Measurements from ENCODE around the gene SLCO1B1.
"Not testable (repeated sequence)": the region's sequence is repeated elsewhere in the genome, so short reads cannot be mapped to it uniquely, and the experiment has no call there.

Gene SLCO1B1, protein sequence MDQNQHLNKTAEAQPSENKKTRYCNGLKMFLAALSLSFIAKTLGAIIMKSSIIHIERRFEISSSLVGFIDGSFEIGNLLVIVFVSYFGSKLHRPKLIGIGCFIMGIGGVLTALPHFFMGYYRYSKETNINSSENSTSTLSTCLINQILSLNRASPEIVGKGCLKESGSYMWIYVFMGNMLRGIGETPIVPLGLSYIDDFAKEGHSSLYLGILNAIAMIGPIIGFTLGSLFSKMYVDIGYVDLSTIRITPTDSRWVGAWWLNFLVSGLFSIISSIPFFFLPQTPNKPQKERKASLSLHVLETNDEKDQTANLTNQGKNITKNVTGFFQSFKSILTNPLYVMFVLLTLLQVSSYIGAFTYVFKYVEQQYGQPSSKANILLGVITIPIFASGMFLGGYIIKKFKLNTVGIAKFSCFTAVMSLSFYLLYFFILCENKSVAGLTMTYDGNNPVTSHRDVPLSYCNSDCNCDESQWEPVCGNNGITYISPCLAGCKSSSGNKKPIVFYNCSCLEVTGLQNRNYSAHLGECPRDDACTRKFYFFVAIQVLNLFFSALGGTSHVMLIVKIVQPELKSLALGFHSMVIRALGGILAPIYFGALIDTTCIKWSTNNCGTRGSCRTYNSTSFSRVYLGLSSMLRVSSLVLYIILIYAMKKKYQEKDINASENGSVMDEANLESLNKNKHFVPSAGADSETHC

DNA sequence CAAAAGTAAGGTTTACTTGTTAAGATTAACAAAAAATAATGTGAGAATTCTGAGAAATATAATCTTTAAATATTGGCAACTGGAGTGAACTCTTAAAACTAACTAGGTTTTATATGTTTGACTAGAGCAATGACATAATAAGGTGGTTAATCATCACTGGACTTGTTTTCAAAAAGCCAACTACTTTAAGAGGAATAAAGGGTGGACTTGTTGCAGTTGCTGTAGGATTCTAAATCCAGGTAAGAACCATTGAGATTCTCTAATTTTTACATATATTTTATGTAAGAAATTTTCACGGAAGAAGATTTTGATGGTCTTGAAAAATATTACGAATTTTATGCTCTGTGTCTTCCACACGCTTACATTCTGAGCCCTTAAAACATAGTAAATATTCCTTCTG, at the start of gene SLCO1B1:
Gene SLCO1B1, plus strand, starts transcription at position 197 of the 400 bp plus-strand sequence. CDS start 10,381 bp downstream, outside the sequence.
- DNase-seq, result no peak

DNA sequence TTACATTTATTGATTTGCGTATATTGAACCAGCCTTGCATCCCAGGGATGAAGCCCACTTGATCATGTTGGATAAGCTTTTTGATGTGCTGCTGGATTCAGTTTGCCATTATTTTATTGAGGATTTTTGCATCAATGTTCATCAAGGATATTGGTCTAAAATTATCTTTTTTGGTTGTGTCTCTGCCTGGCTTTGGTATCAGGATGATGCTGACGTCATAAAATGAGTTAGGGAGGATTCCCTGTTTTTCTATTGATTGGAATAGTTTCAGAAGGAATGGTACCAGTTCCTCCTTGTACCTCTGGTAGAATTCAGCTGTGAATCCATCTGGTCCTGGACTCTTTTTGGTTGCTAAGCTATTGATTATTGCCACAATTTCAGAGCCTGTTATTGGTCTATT, 46.2 kb upstream of the SLCO1B1 start:
- not testable (repeated sequence) for DNase-seq

DNA sequence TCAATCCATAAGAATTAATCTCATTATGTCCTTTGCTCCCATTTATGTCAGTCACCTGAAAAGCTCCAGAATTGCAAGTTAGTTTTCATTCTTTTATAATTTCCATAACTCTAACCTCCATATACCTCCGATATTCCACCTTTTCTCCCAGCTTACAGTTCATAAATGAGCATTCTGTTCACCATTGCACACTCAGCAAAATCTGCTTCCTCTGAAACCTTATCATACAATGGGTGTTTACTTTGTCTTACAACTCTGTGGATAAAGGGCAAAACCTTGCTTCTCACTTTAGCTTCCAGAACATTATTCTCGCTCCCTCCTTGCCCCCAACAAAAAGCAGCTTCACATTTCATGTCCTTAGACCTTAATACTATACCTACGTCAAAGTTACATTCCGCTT, 19.3 kb upstream of the SLCO1B1 start:
- no peak for DNase-seq

DNA sequence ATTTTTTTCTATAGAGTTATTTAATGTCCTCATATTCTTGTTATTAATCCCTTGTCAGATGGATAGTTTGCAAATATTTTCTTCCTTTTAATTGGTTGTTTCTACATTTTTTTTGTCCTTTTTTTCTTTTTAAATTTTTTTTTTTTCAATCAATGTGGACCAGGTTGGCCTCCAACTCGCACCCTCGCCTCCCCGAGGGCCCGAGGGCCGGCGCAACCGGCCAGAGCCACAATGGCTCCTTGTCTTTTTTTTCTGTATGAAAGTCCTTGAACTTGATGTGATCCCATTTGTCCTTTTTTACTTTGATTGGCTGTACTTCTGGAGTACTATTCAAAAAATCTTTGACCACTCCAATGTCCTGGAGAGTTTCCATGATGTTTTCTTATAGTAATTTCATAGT, 17.7 kb upstream of the SLCO1B1 start:
- DNase-seq, result no peak

DNA sequence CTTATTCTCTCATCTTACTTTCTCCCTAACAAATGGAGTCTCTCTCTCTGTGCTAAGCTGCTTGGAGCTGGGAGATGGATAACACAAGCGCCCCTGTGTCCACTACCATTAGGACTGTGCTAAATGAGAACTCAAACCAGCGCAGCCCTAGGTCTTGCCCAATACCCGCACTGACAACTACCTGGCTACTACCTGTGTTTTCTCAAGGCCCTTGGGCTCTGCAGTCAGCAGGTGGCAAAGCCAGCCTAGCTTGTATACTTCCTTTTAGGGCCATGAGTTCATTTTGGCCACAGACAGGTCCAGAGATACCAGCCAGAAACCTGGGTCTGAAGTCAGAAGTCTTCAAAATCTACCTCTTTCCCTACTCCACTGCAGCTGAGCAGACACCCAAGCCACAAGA, 13.0 kb upstream of the SLCO1B1 start:
- DNase-seq, result no peak

DNA sequence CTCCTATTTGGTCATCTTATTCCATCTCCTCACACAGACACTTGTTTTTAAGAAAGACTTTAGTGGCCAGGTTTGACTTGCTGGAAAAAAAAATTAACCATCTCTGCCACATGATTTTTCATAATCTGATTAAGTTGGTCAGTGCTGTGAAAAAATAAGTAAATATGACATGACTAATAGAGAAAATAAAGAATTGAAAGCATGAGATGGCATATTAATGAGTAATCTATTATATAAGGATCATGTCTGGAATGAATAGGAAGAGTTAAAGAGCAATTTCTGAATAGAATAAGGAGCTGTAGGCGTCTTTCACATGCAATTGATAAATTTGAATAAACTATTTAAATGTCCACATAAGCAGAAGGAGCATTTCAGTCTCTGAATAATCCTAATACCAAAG, 12.2 kb upstream of the SLCO1B1 start:
- DNase-seq, result no peak

DNA sequence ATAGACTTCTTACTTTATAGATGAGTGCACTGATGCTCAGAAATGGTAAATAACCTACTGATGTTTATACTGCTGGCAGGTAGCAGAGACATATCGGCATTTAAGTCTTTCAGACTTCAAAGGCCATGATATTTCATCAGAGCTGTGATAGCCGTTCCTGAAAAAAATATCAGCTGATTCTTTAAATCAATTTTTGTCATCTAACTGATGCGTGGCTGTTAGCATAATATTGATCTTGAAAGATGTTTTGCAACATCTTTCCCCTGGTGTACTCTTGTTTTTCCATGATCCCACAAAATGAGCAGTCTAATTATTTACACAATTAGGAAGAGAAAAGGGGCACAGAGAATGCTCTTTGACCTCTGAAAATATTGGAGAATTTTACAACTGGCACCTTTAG, 1.6 kb upstream of the SLCO1B1 start:
- no peak for DNase-seq

DNA sequence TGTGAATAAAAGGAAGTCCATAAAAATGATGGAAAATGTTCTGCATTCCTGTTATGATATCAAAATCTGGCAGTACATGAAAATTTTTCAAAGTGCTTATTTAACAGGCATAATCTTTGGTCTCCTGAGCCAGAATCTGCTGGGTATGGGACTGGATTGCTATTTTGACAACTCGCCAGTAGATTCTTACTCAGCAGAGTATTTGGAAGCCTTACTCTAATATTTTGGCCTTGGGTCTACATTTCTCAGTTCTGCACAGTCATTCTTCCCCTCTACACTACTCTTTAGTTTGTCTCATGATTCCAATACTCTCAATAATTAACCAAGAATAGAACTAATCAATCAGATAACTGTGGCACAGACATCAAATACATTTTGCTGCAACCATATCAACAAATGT, 1.1 kb upstream of the SLCO1B1 start:
- DNase-seq, result no peak

DNA sequence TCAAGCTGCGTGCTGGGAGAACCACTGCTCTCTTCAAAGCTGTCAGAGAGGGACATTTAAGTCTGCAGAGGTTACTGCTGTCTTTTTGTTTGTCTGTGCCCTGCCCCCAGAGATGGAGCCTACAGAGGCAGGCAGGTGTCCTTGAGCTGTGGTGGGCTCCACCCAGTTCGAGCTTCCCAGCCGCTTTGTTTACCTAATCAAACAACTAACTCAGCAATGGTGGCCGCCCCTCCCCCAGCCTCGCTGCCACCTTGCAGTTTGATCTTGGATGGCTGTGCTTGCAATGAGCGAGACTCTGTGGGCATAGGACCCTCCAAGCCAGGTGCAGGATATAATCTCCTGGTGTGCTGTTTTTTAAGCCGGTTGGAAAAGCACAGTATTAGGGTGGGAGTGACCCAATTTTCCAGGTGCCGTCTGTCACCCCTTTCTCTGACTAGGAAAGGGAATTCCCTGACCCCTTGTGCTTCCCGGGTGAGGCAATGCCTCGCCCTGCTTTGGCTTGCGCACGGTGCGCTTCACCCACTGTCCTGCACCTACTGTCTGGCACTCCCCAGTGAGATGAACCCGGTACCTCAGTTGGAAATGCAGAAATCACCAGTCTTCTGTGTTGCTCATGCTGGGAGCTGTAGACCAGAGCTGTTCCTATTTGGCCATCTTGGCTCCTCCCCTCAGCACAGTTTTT, 6.5 kb downstream of the SLCO1B1 start:
- DNase-seq, result not testable (repeated sequence)

DNA sequence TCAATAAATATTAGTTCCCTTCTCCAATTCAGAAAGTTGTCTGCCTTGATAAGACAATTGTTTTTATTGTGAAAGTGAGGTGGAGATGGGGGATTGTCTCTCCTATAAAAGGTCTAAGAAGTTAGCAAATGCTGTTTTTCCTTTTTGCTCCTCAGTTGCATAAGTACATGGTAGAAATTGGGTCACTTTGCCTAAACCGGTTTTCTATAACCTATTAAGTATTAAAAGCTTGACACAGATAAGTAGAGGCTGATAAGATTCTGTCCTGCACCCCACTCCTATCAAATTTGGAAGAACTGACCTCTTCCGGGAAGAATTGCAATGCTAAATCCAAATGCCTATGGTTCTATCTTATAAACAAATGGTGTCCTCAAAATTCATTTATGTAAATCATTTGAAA, 7.0 kb downstream of the SLCO1B1 start:
- no peak for DNase-seq

DNA sequence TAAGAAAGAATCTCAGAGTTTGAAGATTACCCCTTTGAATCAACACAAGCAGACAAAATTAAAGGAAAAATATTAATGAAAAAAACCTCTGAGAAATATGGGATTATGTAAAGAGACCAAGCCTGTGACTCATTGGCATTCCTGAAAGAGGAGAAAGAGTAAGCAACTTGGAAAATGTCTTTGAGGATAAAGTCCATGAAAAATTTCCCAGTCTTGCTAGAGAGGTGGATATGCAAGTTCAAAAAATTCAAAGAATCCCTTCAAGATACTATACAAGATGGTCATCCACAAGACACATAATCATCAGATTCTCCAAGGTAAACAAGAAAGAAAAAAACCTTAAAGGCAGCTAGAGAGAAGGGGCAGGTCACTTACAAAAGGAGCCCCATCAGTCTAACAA, 13.3 kb downstream of the SLCO1B1 start:
- no peak for DNase-seq

DNA sequence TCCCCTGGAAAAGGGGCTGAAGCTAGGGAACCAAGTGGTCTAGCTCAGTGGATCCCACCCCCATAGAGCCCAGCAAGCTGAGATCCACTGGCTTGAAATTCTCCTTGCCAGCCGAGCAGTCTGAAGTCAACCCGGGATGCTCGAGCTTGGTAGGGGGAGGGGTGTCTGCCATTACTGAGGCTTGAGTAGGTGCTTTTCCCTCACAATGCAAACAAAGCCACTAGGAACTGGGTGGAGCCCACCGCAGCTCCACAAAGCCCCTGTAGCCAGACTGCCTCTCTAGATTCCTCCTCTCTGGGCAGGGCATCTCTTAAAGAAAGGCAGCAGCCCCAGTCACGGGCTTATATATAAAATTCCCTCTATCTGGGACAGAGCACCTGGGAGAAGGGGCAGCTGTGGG, 18.9 kb downstream of the SLCO1B1 start:
- not testable (repeated sequence) for DNase-seq

DNA sequence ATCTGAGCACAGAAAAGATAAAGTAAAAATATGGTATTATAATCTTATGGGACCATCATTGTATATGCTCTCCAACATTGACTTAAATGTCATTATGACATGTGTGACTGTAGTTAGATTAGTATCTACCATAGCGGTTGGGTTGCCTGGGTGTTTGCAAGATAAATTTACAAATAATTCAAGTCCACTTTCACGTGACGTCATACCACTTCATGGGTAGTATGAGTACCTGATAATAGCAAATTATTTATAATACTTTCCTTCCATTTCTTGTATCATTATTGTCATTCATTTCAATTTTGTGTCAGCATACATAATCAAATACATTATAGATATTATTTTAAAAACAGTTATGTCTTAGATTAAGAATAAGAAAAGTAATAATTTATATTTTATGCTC, 20.2 kb downstream of the SLCO1B1 start:
- DNase-seq, result no peak

DNA sequence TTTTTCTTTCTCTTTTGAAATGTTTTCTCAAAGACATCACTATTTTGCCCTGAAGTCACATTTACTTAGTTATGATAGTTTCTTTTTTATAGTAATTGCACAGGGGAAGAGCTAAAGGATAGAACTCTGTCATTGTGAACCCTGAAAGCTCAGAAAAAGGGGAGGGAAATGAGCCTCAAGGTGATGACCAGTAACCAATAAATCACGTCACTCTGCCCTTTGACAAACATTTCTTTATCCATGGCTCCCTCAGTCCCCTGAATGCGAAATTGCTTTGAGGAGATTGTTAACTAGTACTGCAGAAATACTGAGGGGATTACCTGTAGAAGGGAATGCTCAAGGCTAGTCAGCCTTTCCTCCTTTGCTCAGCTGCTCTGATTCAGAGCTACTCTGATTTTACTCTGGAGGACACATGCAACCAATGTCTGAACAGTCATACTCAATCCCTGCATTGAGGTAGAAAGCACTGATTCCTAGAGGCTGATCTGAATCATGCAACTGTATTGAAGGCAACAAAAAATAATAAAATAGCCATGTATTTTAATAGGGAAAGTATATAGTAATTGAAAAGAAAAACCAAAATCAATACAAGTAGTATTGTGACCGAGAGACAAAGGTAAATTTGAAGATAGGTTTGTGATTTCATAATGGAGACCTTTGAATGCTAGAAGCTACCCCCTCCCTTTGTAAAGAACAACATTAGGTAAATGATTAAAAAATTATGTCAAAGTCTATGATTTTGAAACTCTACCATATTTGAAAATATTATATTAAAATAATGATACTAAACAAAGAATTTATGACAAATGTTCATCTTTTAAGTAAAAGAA, 24.7 kb downstream of the SLCO1B1 start:
- DNase-seq, result no peak

DNA sequence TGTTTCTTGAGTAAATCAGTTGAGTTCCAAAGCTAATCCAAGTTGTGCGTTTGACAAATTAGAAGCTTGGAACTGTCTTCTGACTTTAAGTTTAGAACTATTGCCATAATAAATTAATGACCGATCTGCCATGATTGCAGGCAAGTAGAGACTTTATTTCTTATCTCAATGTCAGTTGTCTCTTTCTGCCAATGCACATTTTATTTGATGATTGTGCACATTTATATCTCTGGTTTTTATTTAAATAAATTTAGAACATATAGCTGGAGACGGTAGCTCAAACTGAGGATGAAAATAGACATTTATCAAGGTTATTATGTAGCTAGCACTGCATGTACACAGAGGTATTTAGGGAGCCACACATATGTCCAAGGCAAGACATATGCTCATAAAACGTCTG, 34.1 kb downstream of the SLCO1B1 start:
- no peak for DNase-seq

DNA sequence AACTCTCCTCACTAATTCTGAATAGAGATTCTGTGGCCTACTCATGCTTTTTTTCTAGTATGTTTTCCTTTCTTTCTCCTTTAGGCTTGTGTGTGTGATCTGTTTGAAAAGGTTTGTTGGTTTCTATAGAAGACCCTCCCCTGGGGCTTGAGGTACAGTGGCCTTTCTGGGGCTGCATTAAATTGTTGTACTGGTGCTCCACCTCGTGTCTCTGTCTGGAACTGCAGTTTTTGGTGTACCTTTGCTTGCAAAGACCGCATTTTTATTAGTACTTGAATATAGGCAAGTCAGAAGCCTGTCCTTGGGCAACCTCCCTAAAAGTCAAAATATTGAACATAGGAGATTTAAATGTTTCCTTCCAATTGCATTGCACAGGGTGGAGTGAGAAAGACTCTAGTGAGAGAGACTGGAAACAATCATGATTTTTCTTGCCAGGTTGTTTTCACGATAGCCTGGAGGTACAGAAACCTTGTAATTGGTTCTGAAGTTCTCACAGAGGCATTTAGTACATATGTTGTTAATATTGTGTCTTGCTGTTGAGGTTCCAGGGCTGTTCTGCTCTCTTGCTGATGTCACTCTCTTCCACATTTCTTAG, 39.0 kb downstream of the SLCO1B1 start:
- DNase-seq, result peak; percentile 18

DNA sequence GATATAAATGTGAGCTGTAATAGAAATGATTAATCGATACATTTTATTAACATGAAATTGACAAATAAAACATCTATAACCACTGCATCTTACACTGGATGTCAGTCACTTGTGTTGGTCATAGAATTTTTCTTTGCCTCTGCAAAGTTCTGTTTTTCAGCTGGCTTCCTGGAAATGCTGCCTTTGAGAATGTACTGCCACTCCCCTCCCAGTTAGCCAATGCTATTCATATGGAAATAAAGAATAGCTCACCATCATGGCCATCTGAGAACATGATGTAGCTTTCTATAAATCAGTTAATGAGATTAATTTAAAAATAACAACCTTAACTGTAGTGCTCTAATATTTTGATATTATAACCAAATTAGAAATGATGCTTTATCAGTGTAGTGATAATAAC, 41.1 kb downstream of the SLCO1B1 start:
- DNase-seq, result no peak

DNA sequence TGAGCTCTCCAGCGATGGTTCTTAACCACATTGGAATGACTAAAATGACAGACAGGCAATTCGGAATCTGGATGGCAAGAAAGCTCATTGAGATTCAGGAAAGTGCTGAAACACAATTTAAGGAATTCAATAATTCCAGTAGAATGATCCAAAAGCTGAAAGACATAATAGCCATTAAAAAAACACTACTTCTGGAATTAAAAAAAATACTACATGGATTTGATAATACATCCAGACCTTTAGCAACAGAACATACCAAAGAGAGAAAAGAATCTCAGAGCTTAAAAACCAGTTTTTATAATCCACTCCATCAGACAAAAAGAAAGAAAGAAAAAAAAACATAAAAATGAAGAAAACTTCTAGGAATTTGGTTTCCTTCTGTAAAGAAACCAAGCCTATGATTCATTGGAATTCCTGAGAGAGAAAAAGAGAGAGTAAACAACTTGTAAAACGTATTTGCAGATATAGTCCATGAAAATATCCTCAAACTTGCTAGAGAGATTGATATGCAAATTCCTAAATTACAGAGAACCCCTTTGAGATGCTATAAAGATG, 52.8 kb downstream of the SLCO1B1 start:
- DNase-seq, result no peak

DNA sequence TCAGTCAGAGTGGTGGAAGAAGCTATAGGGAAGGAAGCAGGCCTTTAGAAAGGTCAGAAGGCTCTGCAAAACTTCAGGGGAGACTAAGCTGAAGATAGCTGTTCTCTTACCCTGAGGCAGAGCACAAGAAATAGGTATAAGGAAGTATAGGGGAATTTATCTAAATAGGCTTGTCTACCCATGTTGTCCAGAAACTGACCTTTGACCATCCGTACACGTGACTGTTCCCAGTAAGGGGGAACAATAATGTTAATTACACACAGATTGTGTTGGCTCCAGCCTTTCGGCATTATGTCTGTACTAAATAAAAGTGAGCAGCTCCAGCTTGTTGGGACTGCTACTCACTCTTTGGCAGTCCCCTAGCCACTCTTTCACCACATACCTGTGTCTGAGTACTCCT, 59.0 kb downstream of the SLCO1B1 start:
- DNase-seq, result no peak

DNA sequence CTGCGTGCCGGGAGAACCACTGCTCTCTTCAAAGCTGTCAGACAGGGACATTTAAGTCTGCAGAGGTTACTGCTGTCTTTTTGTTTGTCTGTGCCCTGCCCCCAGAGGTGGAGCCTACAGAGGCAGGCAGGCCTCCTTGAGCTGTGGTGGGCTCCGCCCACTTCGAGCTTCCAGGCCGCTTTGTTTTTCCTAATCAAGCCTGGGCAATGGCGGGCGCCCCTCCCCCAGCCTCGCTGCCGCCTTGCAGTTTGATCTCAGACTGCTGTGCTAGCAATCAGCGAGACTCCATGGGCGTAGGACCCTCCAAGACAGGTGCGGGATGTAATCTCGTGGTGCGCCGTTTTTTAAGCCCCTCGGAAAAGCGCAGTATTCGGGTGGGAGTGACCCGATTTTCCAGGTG, 83.4 kb downstream of the SLCO1B1 start:
- not testable (repeated sequence) for DNase-seq

DNA sequence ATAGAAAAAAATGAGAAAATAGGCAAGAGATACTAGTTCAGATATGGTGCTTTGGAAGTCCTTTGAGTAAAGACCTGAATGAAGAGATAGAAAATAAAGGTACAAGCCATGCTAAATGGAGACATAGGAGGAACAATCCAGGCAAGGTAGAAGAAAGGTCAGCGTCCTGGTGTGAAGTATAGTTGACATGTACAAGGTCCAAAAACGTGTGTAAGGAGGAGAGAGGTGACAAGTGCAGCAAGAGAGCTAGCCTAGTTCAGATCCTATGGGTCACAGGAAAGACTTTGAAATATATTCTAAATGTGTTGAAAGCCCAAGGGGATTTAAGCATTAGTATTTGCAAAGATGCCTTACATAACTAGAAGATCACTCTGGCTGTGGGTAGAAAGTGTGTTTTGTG, 88.2 kb downstream of the SLCO1B1 start:
- DNase-seq, result no peak

DNA sequence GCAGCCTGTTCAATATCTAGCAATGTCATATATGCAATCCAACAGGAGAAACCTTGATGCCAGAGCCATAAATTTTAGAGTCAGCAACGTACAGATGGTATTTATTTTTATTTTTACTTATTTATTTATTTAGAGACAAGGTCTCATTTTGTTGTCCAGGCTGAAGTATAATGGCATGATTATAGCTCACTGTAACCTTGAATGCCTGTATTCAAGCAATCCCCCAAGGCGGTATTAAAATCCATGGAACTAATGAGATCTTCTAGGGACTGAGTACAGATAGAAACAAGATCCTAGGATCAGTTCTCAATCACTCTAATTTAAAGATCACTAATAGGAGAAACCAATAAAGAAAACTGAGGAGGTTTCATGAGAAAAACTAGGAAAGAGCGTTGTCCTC, 89.3 kb downstream of the SLCO1B1 start:
- no peak for DNase-seq

Measured in stimulated activated CD4-positive, alpha-beta T cell treated with anti-CD3 and anti-CD28 coated beads, Interleukin-4, amount 100 ng/mL, for 24 hours (primary cell).